DMS153 (cell line): ENCODE results near the gene GBE1.
"Not testable (repeated sequence)": the region's sequence is repeated elsewhere in the genome, so short reads cannot be mapped to it uniquely, and the experiment has no call there.

Experiments
- DNase-seq: peaks from one replicate; lab custom pipeline; 2025; lab: John Stamatoyannopoulos, UW

GBE1 gene

GRCh38 chr3:81531263-81531662 lies 230.2 kb downstream of the GBE1 start:
- no peak for DNase-seq

DNA sequence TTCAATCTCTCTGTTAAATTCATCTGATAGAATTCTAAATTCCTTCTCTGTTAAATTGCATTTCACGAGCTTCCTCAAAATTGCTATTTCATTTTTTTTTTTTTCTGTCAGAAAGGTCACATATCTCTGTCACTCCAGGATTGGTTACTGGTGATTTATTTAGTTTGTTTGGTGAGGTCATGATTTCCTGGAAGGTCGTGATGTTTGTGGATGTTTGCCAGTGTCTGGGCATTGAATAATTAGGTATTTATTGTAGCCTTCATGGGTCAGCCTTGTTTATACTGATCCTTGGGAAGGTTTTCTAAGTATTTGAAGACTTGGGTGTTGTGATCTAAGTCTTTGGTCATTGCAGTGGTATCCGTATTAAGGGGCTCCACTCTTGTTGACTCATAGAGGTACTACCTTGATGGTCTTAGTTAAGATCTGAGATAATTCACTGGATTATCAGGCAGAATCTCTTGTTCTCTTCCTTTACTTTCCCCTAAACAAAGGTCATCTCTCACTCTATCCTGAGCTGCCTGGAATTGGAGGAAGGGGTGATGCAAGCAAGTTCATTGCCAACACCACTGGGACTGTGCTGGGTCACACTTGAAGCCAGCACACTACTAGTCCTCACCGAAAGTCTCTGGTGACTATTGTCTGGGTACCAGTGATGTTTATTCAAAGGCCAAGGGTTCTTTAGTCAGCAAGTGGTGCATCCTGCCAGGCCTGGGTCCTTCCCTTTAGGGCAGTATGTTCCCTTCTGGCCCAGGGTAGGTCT lies 231.1 kb downstream of the GBE1 start:
- no peak for DNase-seq

- DNase-seq = no peak
Observed at GRCh38 chr3:81521855-81522254, 239.6 kb downstream of the GBE1 start.

GRCh38 chr3:81518945-81519344 lies 242.5 kb downstream of the GBE1 start:
- DNase-seq = no peak

GRCh38 chr3:81516042-81516441 lies 245.4 kb downstream of the GBE1 start:
- DNase-seq = no peak

DNA sequence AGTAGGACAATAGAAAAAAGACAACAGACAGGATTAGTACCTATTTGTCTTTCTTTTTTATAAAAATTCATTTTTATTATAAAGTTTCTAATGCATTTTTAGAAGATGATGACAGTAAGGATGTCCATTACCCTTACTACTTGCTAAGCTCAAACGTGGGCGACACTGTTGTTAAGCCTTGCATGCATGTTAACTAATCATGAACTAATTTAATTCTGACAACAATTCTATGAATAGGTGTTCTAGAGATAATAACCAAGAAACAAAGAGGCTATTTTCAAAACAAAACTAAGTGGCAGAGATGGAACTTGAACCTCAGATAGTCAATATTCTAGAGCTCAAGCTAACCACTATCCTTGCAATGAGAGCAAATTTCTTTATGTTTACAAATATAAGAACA lies 247.9 kb downstream of the GBE1 start:
- DNase-seq = no peak

- DNase-seq = no peak
Observed at GRCh38 chr3:81503026-81503425, 258.4 kb downstream of the GBE1 start.

DNA sequence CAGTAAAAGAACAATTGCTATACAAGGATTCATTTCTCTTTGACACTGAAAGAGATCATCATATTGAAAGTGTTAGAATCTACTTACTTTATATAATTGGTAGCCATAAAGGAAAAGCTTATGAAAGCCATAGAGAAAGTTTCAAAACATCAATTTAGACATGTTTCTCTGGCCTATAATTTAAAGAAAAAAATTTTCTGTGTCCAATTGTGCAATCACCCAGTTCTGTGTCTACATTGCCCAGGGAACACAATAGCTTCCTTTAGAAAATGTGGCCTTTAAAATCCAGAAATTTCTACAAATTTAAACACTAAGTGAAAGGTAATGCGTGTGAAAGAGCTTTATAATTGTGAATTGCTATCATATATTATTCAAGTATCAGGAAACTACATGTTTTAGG lies 259.2 kb downstream of the GBE1 start:
- DNase-seq = no peak

DNA sequence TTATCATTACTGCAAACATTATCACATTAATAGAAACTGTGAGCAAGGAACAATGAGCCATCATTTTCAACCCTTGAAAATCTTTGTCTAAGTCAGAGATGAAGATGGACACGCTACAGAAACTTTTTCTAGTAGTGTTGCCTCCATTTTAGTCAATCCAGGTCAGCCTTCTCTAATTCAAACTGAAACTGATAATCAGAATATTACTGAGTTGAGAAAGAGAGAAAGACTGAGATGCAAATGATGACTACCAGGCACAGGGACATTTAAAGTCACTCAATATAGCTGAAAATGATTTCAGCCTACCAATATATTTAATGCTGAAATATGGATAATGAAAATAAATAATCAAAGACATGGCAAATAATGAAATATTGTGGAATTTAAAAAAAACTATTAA lies 261.4 kb downstream of the GBE1 start:
- DNase-seq = no peak

- DNase-seq = no peak
Observed at GRCh38 chr3:81497572-81498251, 263.7 kb downstream of the GBE1 start.

DNA sequence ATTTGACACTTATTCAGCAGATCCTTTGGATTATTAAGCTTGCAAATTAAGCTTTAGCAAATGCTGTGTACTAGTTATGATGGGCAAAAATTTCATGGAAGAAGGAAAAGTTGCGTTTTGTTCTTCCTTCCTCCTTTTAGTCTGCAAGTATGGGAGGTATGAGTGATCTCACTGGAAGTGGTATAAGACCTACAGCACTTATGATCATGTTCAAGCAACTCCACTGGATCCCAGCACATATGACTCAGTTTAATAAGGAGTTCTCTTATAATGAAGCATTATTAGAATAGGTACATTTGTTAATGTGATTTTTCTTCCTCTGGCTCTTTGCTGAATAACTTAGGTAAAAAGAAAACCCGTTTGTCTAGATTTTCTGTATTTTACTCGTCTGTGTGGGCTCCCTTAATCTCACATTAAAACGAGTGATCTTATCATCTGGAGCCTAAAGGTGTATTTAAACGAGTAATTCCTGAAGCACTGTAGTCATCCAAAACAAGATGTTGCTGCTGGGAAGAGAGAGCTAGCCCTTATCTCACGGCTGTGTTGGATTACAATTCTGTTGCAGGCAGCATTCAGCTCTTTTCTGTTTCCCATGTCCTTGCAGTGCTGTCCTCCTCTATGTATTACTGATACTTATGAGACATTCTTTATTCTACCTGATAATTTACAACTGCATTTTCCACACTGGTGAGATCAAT lies 264.9 kb downstream of the GBE1 start:
- DNase-seq = no peak

DNA sequence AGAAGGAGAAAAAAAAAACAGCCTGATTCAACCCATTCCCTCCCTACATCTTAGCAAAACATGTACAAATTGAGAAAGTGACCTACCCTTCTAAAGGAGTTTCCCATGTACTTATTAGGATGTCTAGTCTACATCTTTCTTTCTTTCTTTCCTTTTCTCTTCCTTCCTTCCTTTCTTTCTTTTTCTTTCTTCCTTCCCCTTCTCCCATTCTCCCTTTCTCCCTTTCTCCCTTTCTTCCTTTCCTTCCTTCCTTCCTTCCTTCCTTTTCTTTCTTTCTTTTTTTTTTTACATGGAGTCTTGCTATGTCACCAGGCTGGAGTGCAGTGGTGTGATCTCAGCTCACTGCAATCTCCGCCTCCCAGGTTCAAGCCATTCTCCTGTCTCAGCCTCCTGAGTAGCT lies 269.0 kb downstream of the GBE1 start:
- DNase-seq = not testable (repeated sequence)

GRCh38 chr3:81492040-81492439 lies 269.4 kb downstream of the GBE1 start:
- no peak for DNase-seq

DNA sequence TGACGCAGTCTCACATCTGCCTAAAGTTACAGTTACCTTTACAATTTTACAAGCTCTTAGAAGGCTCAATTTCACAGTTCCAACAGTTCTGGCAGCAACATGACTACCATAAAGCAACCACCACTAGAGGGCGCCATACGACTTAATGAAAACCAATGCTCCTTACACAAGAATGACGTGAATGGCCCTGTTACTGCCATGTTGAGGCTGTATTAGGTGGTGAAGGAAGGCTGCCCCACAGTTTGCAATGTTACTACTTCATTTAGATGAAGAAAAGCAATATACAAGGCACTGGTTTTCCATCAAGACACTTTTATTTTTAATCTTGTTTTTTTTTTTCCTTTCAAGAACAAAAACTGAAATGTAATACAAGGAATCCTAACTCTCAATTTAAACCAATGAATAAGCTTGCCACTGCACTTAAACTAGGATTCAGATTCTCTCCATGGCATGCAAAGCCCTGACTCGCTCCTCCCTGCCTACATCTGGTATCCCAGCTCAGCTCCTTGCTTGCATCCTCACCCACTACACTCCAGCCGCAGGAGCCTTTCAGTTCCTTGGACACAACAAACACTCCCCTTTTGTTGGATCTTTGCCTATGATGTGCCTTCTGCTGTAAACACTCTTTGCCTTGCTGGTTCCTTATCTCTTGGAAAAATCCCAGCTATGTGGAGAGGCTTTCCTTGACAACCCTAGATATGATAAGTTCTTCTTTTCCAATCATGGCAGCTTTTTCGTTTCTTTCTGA lies 270.7 kb downstream of the GBE1 start:
- DNase-seq = peak; percentile 13

GRCh38 chr3:81485444-81485865 lies 276.0 kb downstream of the GBE1 start:
- DNase-seq = no peak

GRCh38 chr3:81484520-81484919 lies 276.9 kb downstream of the GBE1 start:
- no peak for DNase-seq

DNA sequence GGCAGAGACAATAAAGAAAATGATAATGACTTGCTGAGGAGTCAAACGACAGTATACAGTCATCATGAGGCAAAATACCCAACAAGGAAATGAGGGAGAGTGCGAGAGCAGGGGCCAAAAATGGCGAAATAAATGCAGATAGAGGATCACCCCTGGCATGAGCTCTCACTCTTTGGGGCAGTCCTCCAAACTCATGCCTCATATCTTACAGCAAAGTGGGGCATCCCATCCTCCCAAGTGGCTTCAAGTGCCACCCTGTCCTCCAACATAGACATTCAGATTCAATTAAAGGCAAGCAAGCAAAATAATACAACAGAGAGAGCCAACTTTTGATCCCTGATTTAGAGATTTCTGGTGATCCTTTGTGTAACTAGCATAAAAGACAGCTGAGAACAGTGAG lies 278.4 kb downstream of the GBE1 start:
- no peak for DNase-seq

GRCh38 chr3:81477740-81478139 lies 283.7 kb downstream of the GBE1 start:
- DNase-seq = no peak

DNA sequence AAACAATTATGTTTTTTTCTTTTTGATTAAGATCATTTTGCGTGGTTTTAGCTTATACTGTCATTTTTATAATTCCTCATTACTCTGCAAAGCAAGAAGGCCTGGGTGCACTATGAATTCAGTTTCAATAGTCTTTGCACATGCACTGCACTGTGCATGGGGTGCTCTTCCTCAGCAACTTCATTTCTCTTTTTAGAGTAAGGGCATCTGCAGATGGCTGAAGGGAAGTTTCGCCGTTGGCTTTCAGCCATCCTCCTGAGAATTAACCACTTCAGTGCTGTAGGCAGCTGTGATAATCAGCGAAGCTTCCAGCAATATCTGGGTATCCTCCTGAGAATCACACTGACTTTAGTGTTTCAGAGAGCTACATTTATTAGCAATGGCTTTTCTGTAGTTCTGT lies 284.8 kb downstream of the GBE1 start:
- DNase-seq = no peak

GRCh38 chr3:81472600-81473362 lies 288.7 kb downstream of the GBE1 start:
- no peak for DNase-seq

DNA sequence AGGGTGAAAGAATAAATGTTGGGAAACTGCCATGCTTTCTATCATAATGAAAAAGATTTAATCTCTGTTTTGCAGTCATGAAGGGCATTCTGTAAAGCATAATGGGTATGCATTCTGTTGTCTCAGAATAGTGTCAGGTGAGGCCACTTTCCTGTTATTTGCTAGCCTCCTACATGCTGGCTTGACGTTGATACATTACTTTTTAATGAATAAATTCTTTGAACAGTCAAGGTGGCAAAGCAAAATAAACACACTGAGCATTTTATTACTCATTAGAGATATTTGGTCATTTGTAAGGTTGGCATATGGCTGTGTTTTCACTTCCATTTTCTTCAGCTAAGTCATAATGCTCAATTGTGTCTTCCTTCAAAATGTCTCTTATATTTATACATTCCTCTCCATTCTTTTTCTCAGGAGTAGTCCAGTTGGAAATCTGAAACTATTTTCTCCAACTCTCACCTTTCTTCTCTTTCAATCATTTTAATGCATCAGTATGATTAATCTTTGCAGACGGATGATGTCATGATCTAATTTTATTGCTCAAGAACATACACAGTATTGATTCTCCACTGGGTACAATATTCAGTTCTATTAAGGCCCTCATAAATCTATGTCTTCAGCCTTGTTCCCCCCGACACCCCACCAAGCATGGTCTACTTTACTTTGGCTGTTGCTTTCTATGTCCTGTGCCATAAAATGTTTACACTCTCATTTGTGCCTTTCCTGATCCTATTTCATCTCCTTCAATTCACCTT lies 290.7 kb downstream of the GBE1 start:
- no peak for DNase-seq
